ENCODE measurements around the gene PUSL1.

DNA sequence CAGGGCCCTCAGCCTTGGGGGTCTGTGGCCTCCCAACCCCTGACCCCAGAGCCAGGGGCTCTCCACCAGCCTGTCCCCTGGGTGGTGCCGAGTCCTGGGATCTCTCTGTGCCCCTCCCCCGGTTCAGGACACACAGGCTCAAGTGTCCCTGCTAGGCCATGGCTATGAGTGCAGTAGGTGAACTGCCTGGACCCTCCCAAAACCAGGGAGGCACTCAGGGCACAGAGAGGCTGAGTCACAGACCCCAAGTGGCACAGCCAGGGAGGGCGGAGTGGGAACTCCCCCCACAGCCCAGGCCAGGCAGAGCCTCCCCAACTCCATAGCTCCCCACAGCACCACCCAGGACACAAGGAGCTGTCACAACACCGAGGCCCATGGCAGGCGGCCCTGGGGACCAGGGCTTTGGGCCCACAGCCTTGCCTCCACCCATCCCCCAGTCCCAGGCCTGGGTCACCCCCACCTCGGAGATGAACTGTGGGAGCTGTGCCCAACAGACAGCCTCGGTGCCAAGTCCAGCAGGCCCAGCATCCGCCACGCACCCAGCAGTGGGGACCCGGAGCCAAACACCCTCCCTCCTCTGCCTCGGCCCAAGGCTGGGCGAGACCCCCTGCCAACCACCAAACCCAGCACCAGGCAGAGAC, 37.6 kb downstream of the PUSL1 start:
- TF ChIP-seq POLR2A (IDR thresholded peaks at IDR 0.05; ENCODE audit: low read depth, low read length) (no peak), TAF1 (IDR thresholded peaks at IDR 0.05; ENCODE audit: borderline replicate concordance, low read depth, low read length) (no peak)
